ENCODE measurements around the gene NPC1. TPM values are rescaled to one million over a fixed set of nuclear protein-coding genes. Genes with fewer than 3 reads are reported as not detected.
"Not testable (repeated sequence)": the region's sequence is repeated elsewhere in the genome, so short reads cannot be mapped to it uniquely, and the experiment has no call there.

NPC1 gene
- total RNA-seq, 1 donor, result 51.3 TPM

GRCh38 chr18:23578067-23578701 lies 8.1 kb downstream of the NPC1 start:
- no peak overlapping the region for H3K4me3 ChIP-seq (ENCODE audit: low read depth, low read length)
- DNase-seq (ENCODE audit: low read depth), result no peak
- TF ChIP-seq CTCF (IDR thresholded peaks at IDR 0.05; ENCODE audit: insufficient read depth, low read length), result no peak

DNA sequence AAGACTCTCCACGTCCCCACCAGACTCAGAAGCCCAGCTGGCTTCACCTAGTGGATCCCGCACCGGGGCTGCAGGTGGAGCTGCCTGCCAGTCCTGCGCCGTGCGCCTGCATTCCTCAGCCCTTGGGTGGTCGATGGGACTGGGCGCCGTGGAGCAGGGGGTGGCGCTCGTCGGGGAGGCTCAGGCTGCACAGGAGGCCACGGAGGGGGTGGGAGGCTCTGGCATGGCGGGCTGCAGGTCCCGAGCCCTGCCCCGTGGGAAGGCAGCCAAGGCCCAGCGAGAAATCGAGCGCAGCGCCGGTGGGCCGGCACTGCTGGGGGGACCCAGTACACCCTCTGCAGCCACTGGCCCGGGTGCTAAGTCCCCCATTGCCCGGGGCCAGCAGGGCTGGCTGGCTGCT lies 8.8 kb downstream of the NPC1 start:
- DNase-seq (ENCODE audit: low read depth); H3K4me3 ChIP-seq (ENCODE audit: low read depth, low read length): not testable (repeated sequence)

DNA sequence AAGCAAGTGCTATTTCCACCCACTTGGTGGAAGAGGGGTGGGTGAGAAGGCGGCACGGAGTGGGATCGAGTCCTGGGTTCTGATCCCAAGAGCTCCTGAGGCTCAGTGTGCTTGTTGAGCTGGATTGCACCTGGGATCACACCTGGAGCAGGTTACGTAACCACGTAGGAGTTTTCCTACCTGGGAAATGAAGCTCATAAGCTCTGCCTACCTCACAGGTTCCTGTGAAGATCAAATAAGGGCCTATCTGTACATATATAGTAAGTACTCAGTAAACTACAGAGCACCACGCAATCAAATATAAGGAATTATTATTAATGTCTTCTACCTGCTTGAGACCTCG lies 11.0 kb downstream of the NPC1 start:
- no peak for TF ChIP-seq CTCF (IDR thresholded peaks at IDR 0.05; ENCODE audit: insufficient read depth, low read length)
- DNase-seq (ENCODE audit: low read depth), result no peak
- H3K4me3 ChIP-seq (ENCODE audit: low read depth, low read length), result no peak overlapping the region

- no peak overlapping the region for H3K4me3 ChIP-seq (ENCODE audit: low read depth, low read length)
- DNase-seq (ENCODE audit: low read depth), result no peak
- no peak for TF ChIP-seq CTCF (IDR thresholded peaks at IDR 0.05; ENCODE audit: insufficient read depth, low read length)
Measured at GRCh38 chr18:23574611-23575308, 11.5 kb downstream of the NPC1 start.

DNA sequence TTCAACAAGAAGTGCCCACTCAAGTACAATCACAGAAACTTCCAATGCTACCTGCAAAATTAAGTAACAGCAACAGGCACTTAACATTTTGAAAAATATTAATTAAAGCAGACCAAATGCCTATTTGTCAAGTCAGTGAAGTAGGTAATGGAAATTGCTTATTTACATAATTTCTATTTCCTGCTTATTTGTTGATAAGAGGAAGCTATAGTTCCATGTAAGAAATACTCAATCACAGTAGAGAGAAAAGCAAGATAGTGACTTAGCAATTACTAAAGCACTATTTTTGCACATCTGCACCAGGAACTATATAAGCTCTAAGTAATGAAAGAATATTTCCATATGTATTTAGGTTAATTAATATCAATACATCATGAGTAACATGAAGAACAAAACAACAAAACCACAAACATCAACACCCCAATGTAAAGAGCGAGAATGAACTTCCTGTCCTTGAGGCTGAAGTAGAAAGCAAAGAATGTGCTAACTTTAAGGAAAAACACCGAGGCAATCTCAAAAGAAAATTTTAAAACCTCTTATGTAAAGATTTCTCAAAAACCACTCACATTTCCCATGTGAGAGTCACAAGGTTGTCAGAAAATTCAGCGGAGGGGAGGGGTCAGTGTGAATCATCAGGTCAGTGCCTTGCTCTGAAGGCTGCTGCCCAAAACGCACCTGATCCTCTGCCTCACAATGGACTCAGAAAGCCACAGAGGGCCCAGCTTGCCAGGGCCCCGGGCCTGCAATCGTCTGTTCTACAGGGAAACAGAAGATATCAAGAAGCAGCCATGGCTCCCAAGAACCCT lies 12.5 kb downstream of the NPC1 start:
- TF ChIP-seq CTCF (IDR thresholded peaks at IDR 0.05; ENCODE audit: insufficient read depth, low read length), result no peak
- no peak overlapping the region for H3K4me3 ChIP-seq (ENCODE audit: low read depth, low read length)
- peak; percentile 80 for DNase-seq (ENCODE audit: low read depth)

DNA sequence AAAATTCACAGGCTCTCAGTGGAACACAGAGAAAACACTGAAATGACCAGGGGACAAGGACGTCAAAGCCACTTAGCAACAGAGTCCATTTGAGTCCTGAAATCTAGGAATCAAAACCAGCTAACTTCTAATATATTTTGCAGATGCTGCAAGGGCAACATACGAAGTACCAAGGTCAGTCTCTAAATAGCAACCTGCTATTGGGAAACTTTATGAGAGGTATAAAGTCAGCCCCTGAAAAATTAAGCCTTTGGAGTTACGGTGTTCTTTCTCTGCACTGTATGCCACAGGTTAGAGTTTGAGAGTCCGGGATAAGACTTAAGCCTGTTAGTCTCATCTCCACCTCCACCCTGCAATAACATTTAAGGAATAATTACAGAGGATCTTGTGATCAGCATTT lies 13.3 kb downstream of the NPC1 start:
- no peak overlapping the region for H3K4me3 ChIP-seq (ENCODE audit: low read depth, low read length)
- no peak for DNase-seq (ENCODE audit: low read depth)
- TF ChIP-seq CTCF (IDR thresholded peaks at IDR 0.05; ENCODE audit: insufficient read depth, low read length), result no peak

- no peak for DNase-seq (ENCODE audit: low read depth)
Measured at GRCh38 chr18:23572570-23572969, 13.7 kb downstream of the NPC1 start.

More at GRCh38 chr18:23572570-23572969, 13.7 kb downstream of the NPC1 start:
- no peak overlapping the region for H3K4me3 ChIP-seq (ENCODE audit: low read depth, low read length)
- TF ChIP-seq CTCF (IDR thresholded peaks at IDR 0.05; ENCODE audit: insufficient read depth, low read length), result no peak

Measured in fibroblast of the aortic adventitia (primary cell).